GM12873 (cell line): ENCODE results near the gene SCT.

ENCODE experiments used
- CTCF ChIP-seq: IDR thresholded peaks from 2 replicates; pipeline ENCODE4 v1.5.1; 2012; ENCODE audit warnings: low read depth, mild to moderate bottlenecking, moderate library complexity, low read length, control low read depth; ENCODE audit not compliant: insufficient read depth; ENCODE audit errors: missing control alignments

Gene SCT

DNA sequence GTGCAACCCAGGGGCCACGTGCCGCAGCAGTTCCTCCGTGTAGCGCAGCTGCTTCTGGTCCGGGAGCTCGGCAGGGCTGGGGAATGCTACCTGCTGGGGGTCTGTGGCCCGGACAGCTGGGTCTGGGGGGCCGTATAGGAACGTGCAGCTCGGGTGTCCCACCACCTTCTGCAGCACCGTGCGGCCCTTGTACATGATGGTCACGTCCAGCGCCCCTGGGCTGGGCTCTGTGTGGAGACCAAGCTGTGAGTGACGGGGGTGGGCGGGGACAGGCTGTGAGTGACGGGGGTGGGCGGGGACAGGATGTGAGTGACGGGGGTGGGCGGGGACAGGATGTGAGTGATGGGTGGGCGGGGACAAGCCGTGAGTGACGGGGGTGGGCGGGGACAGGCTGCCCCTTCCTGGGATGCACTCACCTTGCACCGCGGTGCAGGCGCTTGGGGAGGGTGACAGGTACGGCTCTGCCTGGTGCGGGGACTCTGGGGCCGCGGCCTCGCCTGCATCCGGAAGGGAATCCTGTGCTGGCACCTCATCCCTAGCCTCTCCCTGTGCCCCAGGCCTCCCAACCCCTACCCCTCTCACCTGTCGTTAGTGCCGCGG, 13.5 kb downstream of the SCT start:
- TF ChIP-seq CTCF: no peak

DNA sequence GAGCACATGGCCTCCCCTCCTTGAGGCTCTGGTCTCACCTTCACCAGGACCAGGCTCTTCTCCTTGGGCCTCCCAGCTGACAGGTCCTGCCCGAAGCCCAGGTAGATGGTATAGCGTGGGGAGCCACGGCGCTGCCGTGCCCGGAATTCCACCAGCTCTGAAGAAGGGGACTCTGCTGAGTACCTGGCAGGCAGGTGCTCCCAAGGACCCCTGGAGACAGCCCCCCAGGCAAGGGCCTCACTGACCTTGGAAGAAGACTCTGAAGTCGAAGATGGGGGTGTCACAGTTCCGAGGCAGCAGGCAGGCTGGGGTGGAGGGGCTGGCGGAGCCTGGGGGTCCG, 14.1 kb downstream of the SCT start:
- no peak for TF ChIP-seq CTCF

GRCh38 chr11:612201-612960, 14.6 kb downstream of the SCT start:
- TF ChIP-seq CTCF: peak; percentile 37

DNA sequence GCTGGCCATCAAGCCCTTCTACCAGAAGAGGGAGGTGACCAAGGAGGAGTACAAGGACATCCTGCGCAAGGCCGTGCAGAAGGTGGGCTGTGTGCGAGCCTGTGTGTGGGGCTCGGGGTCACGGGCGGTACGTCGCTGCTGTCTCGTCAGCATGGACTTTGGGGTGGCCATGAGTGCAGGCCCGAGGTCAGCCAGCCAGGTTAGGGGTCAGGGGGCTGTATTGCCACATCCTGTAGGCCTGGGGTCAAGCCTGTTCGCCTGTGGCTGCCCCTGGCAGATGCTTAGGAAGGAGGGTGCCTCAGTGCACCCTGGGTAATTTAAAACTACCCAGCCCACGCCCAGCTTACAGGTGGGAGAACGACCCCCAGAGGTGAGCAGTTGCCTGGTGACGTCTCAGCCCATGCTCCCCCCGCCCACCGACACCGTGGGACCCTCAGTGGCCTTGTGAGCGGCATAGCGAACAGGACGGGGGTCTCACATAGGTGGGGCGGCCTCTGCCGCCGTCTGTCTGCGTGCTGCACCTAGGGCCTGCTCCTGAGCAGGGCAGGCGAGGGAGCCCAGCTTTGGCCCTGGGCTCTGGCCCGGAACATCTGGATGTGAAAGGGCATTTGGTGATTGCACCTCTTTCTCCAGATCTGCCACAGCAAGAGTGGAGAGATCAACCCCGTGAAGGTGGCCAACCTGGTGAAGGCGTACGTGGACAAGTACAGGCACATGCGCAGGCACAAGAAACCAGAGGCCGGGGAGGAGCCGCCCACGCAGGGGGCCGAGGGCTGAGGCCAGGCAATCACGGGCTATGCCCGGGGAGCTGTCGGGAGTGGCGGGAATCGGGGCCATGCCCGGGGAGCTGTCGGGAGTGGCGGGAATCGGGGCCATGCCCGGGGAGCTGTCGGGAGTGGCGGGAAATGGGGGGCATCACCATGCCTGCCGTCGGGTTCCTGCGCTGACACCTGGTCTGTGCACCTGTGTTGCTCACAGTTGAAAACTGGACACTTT, 15.7 kb downstream of the SCT start:
- no peak for TF ChIP-seq CTCF

DNA sequence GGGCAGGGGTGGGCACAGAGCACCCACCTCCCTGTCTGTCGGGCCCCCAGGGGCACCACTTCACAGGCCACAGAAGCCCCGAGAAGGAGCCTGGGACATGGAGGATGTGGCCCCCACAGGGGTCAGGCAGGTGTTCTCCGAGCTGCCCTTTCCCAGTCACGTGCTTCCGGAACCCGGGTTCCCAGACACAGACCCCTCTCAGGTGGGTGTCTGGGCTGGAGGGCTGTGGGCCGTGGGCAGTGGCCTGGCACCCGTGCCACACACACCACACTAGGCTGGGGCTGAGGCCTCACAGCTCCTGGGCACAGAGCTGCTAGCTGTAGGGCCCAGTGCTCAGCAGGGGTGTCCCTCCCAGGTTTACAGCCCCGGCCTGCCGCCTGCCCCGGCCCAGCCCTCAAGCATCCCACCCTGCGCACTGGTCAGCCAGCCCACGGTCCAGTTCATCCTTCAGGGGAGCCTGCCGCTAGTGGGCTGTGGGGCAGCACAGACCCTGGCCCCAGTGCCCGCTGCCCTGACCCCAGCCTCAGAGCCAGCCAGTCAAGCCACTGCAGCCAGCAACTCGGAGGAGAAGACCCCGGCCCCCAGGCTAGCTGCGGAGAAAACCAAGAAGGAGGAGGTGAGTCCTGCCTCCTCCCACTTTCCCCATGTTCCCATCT, 16.7 kb downstream of the SCT start:
- no peak for TF ChIP-seq CTCF

DNA sequence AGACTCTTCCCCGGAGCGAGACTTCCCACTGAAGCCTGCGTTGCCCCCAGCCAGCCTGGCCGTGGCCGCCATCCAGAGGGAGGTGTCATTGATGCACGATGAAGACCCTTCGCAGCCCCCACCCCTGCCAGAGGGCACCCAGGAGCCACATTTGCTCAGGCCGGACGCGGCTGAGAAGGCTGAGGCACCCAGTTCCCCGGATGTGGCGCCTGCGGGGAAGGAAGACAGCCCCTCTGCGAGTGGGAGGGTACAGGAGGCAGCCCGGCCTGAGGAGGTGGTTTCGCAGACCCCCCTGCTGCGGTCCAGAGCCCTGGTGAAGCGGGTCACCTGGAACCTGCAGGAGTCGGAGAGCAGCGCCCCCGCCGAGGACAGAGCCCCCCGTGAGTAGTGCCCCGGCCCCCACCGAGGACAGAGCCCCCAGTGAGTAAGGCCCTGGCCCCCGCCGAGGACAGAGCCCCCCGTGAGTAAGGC, 17.6 kb downstream of the SCT start:
- TF ChIP-seq CTCF: no peak
